K562 (cell line): ENCODE results near the gene HPN. TPM values are rescaled to one million over a fixed set of nuclear protein-coding genes. Genes with fewer than 3 reads are reported as not detected.

ENCODE experiments used
- ATF3 ChIP-seq, 2 experiments: fragments of 450-650 bp in 1 of 2; sonication (generic) in 1 of 2; formaldehyde crosslinking in 1 of 2; IDR thresholded peaks in 1 of 2; conservative IDR thresholded peaks in 1 of 2; 2 replicates each; pipeline versions ENCODE4 v1.6.1 to v1.8.1; 2016 to 2023; ENCODE audit warnings: mild to moderate bottlenecking in 2 of 2, moderate library complexity in 2 of 2, inconsistent platforms in 1 of 2, missing genetic modification reagents in 1 of 2
- ELF2 ChIP-seq: fragments of 250-450 bp; sonication (Bioruptor Pico); IDR thresholded peaks from 2 replicates; pipeline ENCODE4 v1.5.0; 2021; ENCODE audit warnings: mild to moderate bottlenecking
- FOXM1 ChIP-seq, 2 experiments: fragments of 450-650 bp in 1 of 2; sonication (generic) in 1 of 2; formaldehyde crosslinking in 1 of 2; IDR thresholded peaks; 2 replicates each; pipeline versions ENCODE4 v1.6.1 to v1.9.0; 2017 to 2022; ENCODE audit warnings: low read depth in 2 of 2, mild to moderate bottlenecking in 2 of 2, missing genetic modification reagents in 1 of 2, moderate library complexity in 1 of 2
- GABPB2 ChIP-seq: fragments of 250-450 bp; sonication (Bioruptor Pico); conservative IDR thresholded peaks from 2 replicates; pipeline ENCODE4 v1.5.1; 2021; ENCODE audit warnings: mild to moderate bottlenecking
- HSF4 ChIP-seq: fragments of 250-450 bp; sonication (Bioruptor Pico); IDR thresholded peaks from 2 replicates; pipeline ENCODE4 v2.1.2; 2022; ENCODE audit warnings: mild to moderate bottlenecking, moderate library complexity, borderline replicate concordance
- NRF1 ChIP-seq, 2 experiments: fragments of 450-650 bp; IDR thresholded peaks in 1 of 2; conservative IDR thresholded peaks in 1 of 2; 2 replicates each; pipeline ENCODE4 v1.6.1; 2014; ENCODE audit warnings: mild to moderate bottlenecking in 2 of 2
- PRDM10 ChIP-seq: fragments of 450-650 bp; IDR thresholded peaks from 2 replicates; pipeline ENCODE4 v1.6.1; 2018; ENCODE audit not compliant: partially characterized antibody
- RFX1 ChIP-seq: fragments of 450-650 bp; IDR thresholded peaks from 2 replicates; pipeline ENCODE4 v1.6.1; 2016; ENCODE audit warnings: mild to moderate bottlenecking, moderate library complexity
- SMARCB1 ChIP-seq: IDR thresholded peaks from 2 replicates; pipeline ENCODE4 v1.6.1; 2011; ENCODE audit warnings: improper control_type of control experiment, low read depth; ENCODE audit not compliant: insufficient read length
- TEAD4 ChIP-seq, 2 experiments: sonication (generic) in 1 of 2; formaldehyde crosslinking in 1 of 2; IDR thresholded peaks; 2 replicates each; pipeline versions ENCODE4 v1.6.1 to v1.8.0; 2012 to 2022; ENCODE audit warnings: borderline replicate concordance in 1 of 2, inconsistent platforms in 1 of 2, low read length in 1 of 2, mild to moderate bottlenecking in 1 of 2, missing genetic modification reagents in 1 of 2
- U2AF1 ChIP-seq: fragments of 200-400 bp; formaldehyde crosslinking; optimal IDR thresholded peaks from 2 replicates; pipeline ENCODE3; 2017; ENCODE audit warnings: mild to moderate bottlenecking, low read depth, low read length, moderate library complexity
- ZBTB17 ChIP-seq: fragments of 450-650 bp; formaldehyde crosslinking; IDR thresholded peaks from 2 replicates; pipeline ENCODE4 v1.4.0; 2020; ENCODE audit warnings: mild to moderate bottlenecking
- ZMIZ1 ChIP-seq, 2 experiments: fragments of 150-350 bp in 1 of 2; IDR thresholded peaks; 2 replicates each; pipeline ENCODE4 v1.6.1; 2012 to 2016; ENCODE audit warnings: low read depth in 2 of 2, low read length in 2 of 2, mild to moderate bottlenecking in 1 of 2, moderate library complexity in 1 of 2
- ZNF121 ChIP-seq: sonication (generic); formaldehyde crosslinking; conservative IDR thresholded peaks from 2 replicates; pipeline ENCODE4 v1.8.0; 2022; ENCODE audit warnings: missing genetic modification reagents
- ZNF232 ChIP-seq: sonication (generic); formaldehyde crosslinking; IDR thresholded peaks from 2 replicates; pipeline ENCODE4 v1.8.0; 2022; ENCODE audit warnings: mild to moderate bottlenecking, missing genetic modification reagents
- ZNF75A ChIP-seq: fragments of 450-650 bp; formaldehyde crosslinking; IDR thresholded peaks from 2 replicates; pipeline ENCODE4 v1.4.0; 2020; ENCODE audit warnings: mild to moderate bottlenecking
- polyA plus RNA-seq, 8 experiments: library from polyadenylated mRNA; depleted of rRNA in 4 of 8; stranded (reverse) in 5 of 8; unstranded in 3 of 8; fragments of >200 nt; fragmentation: Nextera tagmentation in 2 of 8; fragmentation: Illumina TruSeq in 1 of 8; extraction: Ambion mirVana in 2 of 8; extraction: Trizol in 1 of 8; gene quantifications; 2 replicates each; pipeline versions ENCODE4 v1.2.1 to v1.2.3, GENCODE V29; 2011 to 2014; ENCODE audit warnings: inconsistent platforms in 1 of 8, missing spikeins in 1 of 8
- total RNA-seq, 7 experiments: library from RNA; depleted of rRNA in 6 of 7; stranded (reverse); fragments of >200 nt in 6 of 7; fragmentation: Illumina TruSeq in 2 of 7; extraction: Trizol in 2 of 7; gene quantifications; 2 replicates each; pipeline versions ENCODE4 v1.2.1 to v1.2.3, GENCODE V29; 2011 to 2021; ENCODE audit warnings: low replicate concordance in 1 of 7

HPN gene
- total and polyA plus RNA-seq, 9 of the 15 experiments (the other 6 are each of a cell fraction or from before 2014, with no cell fraction given), result 0.10 to 0.20 TPM; not detected in 7

- TF ChIP-seq PRDM10, result no peak
- peak; percentile 53 for TF ChIP-seq ATF3 (IDR thresholded peaks at IDR 0.05)
- no peak for TF ChIP-seq ATF3 (CRISPR knock-in tag; conservative IDR thresholded peaks at IDR 0.05)
- TF ChIP-seq TEAD4 (IDR thresholded peaks at IDR 0.05; ENCODE audit: low read length), result no peak
- TF ChIP-seq TEAD4 (CRISPR knock-in tag; IDR thresholded peaks at IDR 0.05; ENCODE audit: borderline replicate concordance), result no peak
- TF ChIP-seq U2AF1, result no peak
- no peak for TF ChIP-seq ZBTB17
- no peak for TF ChIP-seq ZMIZ1 (IDR thresholded peaks at IDR 0.05; ENCODE audit: low read depth in 2 of 2, low read length in 2 of 2)
- no peak for TF ChIP-seq ELF2 (CRISPR knock-in tag)
- no peak for TF ChIP-seq GABPB2 (CRISPR knock-in tag)
- no peak for TF ChIP-seq SMARCB1
- no peak for TF ChIP-seq ZNF232 (CRISPR knock-in tag)
- TF ChIP-seq RFX1, result no peak
- no peak for TF ChIP-seq ZNF121 (CRISPR knock-in tag)
- no peak for TF ChIP-seq HSF4
- TF ChIP-seq ZNF75A (CRISPR knock-in tag), result no peak
- TF ChIP-seq NRF1 (conservative IDR thresholded peaks at IDR 0.05 in 1 of 2, IDR thresholded peaks at IDR 0.05 in 1 of 2), result peak in 1 of 2 experiments; percentile 61; a peak in 2 of 4 replicates
- TF ChIP-seq FOXM1 (IDR thresholded peaks at IDR 0.05; ENCODE audit: low read depth), result no peak
- no peak for TF ChIP-seq FOXM1 (CRISPR knock-in tag; IDR thresholded peaks at IDR 0.05; ENCODE audit: low read depth)
Observed at GRCh38 chr19:35030257-35031071, 11.1 kb upstream of the HPN start, which contains the start of gene SCN1B (continued).
